HG03103 (cell line): ENCODE data around the gene MERTK.
"Not testable (repeated sequence)": the region's sequence is repeated elsewhere in the genome, so short reads cannot be mapped to it uniquely, and the experiment has no call there.

Source experiments
- ATAC-seq: cut with Tn5 transposase; IDR thresholded peaks from one replicate; pipeline ENCODE4 v1.9.1; 2021; ENCODE audit warnings: low read depth; ENCODE audit not compliant: unreplicated experiment

The MERTK gene

GRCh38 chr2:112062894-112063293 is 164.5 kb downstream of the MERTK start:
- ATAC-seq: no peak

- no peak for ATAC-seq
Observed at GRCh38 chr2:112065486-112065885, 167.1 kb downstream of the MERTK start.

GRCh38 chr2:112065966-112066365 is 167.6 kb downstream of the MERTK start:
- ATAC-seq: no peak

GRCh38 chr2:112069794-112070193 is 171.4 kb downstream of the MERTK start:
- not testable (repeated sequence) for ATAC-seq

GRCh38 chr2:112073875-112074274 is 175.5 kb downstream of the MERTK start:
- no peak for ATAC-seq

- no peak for ATAC-seq
Observed at GRCh38 chr2:112074506-112074905, 176.1 kb downstream of the MERTK start.

- ATAC-seq: no peak
Observed at GRCh38 chr2:112075490-112076260, 177.3 kb downstream of the MERTK start.

GRCh38 chr2:112077814-112078213 is 179.4 kb downstream of the MERTK start:
- ATAC-seq: no peak
